Dedifferentiated amniotic fluid mesenchymal stem cell (primary cell): ENCODE measurements around the gene ATOSA.
A peak's percentile ranks its signal among the peaks of the same experiment; 100 is the strongest.

Source experiments
- DNase-seq: peaks from one replicate; pipeline ENCODE4 v3.0.0-alpha.2; 2016; ENCODE audit errors: extremely low spot score

The ATOSA gene

GRCh38 chr15:52651868-52652267 is 27.3 kb downstream of the ATOSA start:
- peak; percentile 89 for DNase-seq

- no peak for DNase-seq
Observed at GRCh38 chr15:52651114-52651513, 28.1 kb downstream of the ATOSA start.

GRCh38 chr15:52649686-52650085 is 29.5 kb downstream of the ATOSA start:
- DNase-seq = no peak

GRCh38 chr15:52645916-52646315 is 33.3 kb downstream of the ATOSA start:
- no peak for DNase-seq

GRCh38 chr15:52642386-52643361 is 36.5 kb downstream of the ATOSA start:
- DNase-seq = peak; percentile 58

- no peak for DNase-seq
Observed at GRCh38 chr15:52636459-52636858, 42.7 kb downstream of the ATOSA start.

GRCh38 chr15:52635908-52636307 is 43.3 kb downstream of the ATOSA start:
- DNase-seq = no peak
